IPS-NIHi11 (cell line): ENCODE data around the gene GIN1.
"Not testable (repeated sequence)": the region's sequence is repeated elsewhere in the genome, so short reads cannot be mapped to it uniquely, and the experiment has no call there.

Experiments
- DNase-seq: peaks from one replicate; pipeline ENCODE4 v3.0.0; 2012; ENCODE audit warnings: mixed read lengths, low spot score

Gene GIN1

GRCh38 chr5:103119765-103120606, at the start of gene GIN1, which contains the start of gene PPIP5K2:
Gene GIN1 (minus strand): TSS chr5:103120138. CDS start chr5:103108707, 11,431 bp downstream.
Gene PPIP5K2 (plus strand): TSS chr5:103120301. CDS start chr5:103129590, 9,289 bp downstream.
- DNase-seq, result peak; percentile 88

- DNase-seq, result no peak
Measured at GRCh38 chr5:103166706-103167105, 46.8 kb upstream of the GIN1 start.

GRCh38 chr5:103151156-103151555, 31.2 kb upstream of the GIN1 start:
- DNase-seq, result no peak

- DNase-seq, result no peak
Measured at GRCh38 chr5:103148213-103148612, 28.3 kb upstream of the GIN1 start.

GRCh38 chr5:103145196-103145595, 25.3 kb upstream of the GIN1 start:
- no peak for DNase-seq

GRCh38 chr5:103142132-103142531, 22.2 kb upstream of the GIN1 start:
- not testable (repeated sequence) for DNase-seq

GRCh38 chr5:103139264-103139865, 19.4 kb upstream of the GIN1 start:
- DNase-seq, result peak; percentile 71

GRCh38 chr5:103138202-103138690, 18.3 kb upstream of the GIN1 start:
- DNase-seq, result no peak

- DNase-seq, result no peak
Measured at GRCh38 chr5:103135461-103135860, 15.5 kb upstream of the GIN1 start.

GRCh38 chr5:103133231-103133630, 13.3 kb upstream of the GIN1 start:
- DNase-seq, result no peak

- DNase-seq, result no peak
Measured at GRCh38 chr5:103132684-103133083, 12.7 kb upstream of the GIN1 start.

GRCh38 chr5:103128202-103128601, 8.3 kb upstream of the GIN1 start:
- no peak for DNase-seq

- DNase-seq, result no peak
Measured at GRCh38 chr5:103127292-103127817, 7.4 kb upstream of the GIN1 start.

- DNase-seq, result no peak
Measured at GRCh38 chr5:103126557-103126956, 6.6 kb upstream of the GIN1 start.

- no peak for DNase-seq
Measured at GRCh38 chr5:103122242-103122641, 2.3 kb upstream of the GIN1 start.

- DNase-seq, result peak; percentile 26
Measured at GRCh38 chr5:103120607-103121200, 766 bp upstream of the GIN1 start.

GRCh38 chr5:103119070-103119764, 721 bp downstream of the GIN1 start:
- DNase-seq, result no peak

GRCh38 chr5:103117471-103117991, 2.4 kb downstream of the GIN1 start:
- no peak for DNase-seq

- no peak for DNase-seq
Measured at GRCh38 chr5:103114440-103114839, 5.5 kb downstream of the GIN1 start.

- no peak for DNase-seq
Measured at GRCh38 chr5:103112910-103113309, 7.0 kb downstream of the GIN1 start.

GRCh38 chr5:103111468-103111867, 8.5 kb downstream of the GIN1 start:
- no peak for DNase-seq

GRCh38 chr5:103110403-103110802, 9.5 kb downstream of the GIN1 start:
- DNase-seq, result no peak
